HG03342 (cell line): Measurements from ENCODE around the gene DPYSL3.
"Not testable (repeated sequence)": the region's sequence is repeated elsewhere in the genome, so short reads cannot be mapped to it uniquely, and the experiment has no call there.

Experiments used
- ATAC-seq: cut with Tn5 transposase; IDR thresholded peaks from one replicate; pipeline ENCODE4 v1.9.1; 2021; ENCODE audit warnings: mild to moderate bottlenecking, moderate library complexity; ENCODE audit not compliant: unreplicated experiment

DPYSL3 gene

GRCh38 chr5:147509710-147510651, at the start of gene DPYSL3:
TSS of gene DPYSL3 (minus strand) at chr5:147510068. CDS start at chr5:147509858, 210 bp downstream.
- ATAC-seq = no peak

GRCh38 chr5:147558826-147559225, 49.0 kb upstream of the DPYSL3 start:
- ATAC-seq = peak; percentile 65

DNA sequence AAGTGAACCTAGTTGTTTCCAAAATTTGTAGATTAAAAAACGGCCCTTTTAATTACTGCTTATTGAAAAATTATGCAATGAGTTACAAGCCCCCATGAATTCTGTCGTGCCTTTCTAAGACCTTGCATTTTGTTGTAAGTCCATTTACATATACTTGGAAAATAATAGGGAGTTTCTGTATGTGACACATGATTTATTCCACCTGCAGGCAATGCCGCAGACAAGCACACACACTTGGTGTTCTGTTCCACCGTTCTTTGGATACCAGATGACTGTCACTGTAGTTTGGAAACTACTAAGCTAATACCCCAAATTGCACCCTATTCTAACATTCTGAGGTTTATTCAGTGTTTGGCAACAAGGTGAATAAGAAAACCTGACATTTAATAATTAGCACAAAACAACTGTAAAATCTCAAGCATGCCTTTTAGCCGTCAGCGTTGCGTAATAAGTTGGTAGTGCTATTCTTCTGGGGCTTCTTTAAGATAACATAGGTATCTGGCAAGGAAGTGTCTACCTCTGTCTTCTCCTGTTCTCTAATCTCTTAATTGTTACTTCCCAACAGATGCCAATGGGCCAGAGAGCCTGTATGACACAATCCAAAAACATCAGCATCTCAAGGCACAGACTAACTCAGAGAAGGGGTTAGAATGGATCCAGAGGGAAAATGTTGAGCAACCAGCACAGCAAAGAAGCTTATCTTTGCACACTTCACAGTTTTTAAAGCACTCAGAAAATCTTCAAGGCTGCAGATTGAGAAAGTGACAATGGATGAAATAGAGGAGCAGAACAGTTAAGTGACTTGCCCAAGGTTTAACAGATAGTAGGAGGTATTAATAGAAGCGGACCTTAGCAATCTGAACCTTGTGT, 48.2 kb upstream of the DPYSL3 start:
- no peak for ATAC-seq

- ATAC-seq = no peak
Measured at GRCh38 chr5:147555176-147555575, 45.3 kb upstream of the DPYSL3 start.

- ATAC-seq = no peak
Measured at GRCh38 chr5:147554261-147554817, 44.5 kb upstream of the DPYSL3 start.

DNA sequence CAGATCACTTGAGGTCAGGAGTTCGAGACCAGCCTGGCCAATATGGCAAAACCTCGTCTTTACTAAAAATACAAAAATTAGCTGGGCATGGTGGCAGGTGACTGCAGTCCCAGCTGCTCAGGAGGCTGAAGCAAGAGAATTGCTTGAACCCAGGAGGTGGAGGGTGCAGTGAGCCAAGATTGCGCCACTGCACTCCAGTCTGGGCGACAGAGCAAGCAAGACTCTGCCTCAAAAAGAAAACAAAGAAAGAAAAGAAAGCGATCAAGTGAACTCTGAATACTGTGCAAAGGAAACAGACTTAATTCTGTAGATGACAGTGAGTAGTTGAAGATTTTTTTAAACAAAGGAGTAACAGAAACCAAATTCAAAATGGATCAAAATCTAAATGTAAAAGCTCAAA, 43.9 kb upstream of the DPYSL3 start:
- ATAC-seq = not testable (repeated sequence)

GRCh38 chr5:147552897-147553296, 43.0 kb upstream of the DPYSL3 start:
- ATAC-seq = no peak

- no peak for ATAC-seq
Measured at GRCh38 chr5:147551677-147552076, 41.8 kb upstream of the DPYSL3 start.

GRCh38 chr5:147547730-147548129, 37.9 kb upstream of the DPYSL3 start:
- no peak for ATAC-seq

DNA sequence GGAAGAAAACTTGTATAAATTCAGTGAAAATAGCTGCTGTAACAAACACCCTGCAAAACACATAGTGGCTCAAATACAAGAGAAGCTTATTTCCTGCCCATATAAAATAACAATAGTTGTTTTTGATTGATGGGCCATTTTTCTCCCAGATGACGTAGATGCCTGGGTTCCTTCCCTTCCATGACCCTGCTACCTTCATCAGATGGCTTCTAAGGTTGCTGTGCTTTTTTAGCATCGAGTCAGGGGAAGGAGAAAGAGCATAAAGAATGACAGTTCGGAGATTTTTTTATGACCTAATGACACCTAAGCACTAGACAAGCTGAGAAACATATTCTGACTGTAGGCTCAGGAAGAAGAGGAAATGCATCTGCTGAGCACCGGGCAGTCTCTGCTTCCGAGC, 34.7 kb upstream of the DPYSL3 start:
- ATAC-seq = no peak

DNA sequence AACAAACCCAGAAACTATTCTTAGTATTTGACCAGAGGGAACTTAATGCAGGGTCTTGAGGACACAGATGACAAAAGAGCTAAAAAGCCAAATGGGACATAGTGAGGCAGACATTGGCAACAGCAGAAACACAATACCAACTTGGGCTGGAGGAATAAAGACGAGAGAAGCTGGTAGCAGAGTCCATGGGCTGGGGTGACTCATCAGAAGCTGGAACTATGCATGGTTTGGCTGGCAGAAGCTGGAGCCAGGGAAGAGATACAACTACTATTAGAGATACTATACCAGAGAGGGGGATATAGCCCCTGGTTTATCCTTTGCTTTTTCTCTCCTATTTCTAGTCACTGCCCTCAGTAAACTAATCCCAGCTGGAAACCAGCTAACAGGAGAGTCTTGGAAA, 29.2 kb upstream of the DPYSL3 start:
- no peak for ATAC-seq

- ATAC-seq = no peak
Measured at GRCh38 chr5:147538236-147538635, 28.4 kb upstream of the DPYSL3 start.

GRCh38 chr5:147534172-147534951, 24.5 kb upstream of the DPYSL3 start:
- no peak for ATAC-seq

- no peak for ATAC-seq
Measured at GRCh38 chr5:147532156-147532555, 22.3 kb upstream of the DPYSL3 start.

- ATAC-seq = no peak
Measured at GRCh38 chr5:147530530-147531389, 20.9 kb upstream of the DPYSL3 start.

DNA sequence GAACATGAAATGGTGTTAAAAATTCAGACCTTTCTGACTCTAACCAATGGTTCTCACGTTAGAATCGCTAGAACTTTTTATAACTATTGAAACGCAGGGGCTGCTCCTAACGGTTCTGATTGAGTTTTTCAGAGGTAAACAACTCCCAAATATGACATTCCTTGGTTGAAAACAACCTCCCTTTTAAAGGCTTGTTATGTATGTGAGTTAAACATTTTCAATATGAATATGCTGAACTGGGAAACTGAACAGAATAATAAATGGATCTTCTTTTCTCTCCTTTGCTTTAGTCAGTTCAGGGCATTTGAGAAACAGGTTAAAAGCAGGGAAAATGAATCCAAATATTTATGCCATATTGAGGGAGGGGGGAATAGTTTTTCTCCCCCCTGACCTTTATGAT, 13.2 kb upstream of the DPYSL3 start:
- no peak for ATAC-seq

GRCh38 chr5:147522435-147522834, 12.6 kb upstream of the DPYSL3 start:
- no peak for ATAC-seq

GRCh38 chr5:147520450-147520849, 10.6 kb upstream of the DPYSL3 start:
- no peak for ATAC-seq

DNA sequence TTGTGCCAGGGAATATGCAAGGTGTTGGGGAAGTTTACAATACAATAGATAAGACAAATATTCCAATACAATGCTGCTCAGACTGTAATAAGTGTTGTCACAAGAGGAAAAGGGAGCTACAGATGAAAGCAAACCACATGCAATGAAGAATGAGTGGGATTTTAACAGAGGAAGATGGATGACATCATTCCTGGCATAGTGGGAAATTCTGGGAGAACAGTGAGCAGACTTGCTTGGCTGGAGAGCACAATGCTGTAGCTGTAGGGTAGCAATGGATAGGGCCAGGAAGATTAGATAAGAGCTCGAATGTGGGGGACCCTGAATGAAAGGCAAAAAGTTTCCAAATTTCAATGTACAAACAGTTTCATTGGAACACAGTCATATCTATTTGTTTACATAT, 9.5 kb upstream of the DPYSL3 start:
- ATAC-seq = no peak

DNA sequence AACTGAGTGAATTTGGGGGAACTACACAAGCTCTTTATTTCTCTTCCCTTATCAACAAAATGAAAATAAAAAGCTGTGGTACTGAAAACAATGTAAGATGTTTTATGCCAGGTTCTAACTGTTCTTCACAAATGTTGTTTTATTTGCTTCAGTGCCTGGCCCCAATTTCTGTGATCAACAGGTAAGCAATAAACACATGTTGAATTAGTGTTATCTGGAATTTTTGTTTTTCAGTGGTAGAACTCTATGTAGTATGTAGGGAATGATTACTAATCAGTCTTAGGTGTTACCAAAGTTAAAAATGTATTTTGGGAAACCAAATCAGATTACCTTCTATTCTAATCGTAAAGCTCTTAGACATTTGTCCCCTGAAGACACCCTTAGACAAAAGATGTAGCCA, 7.5 kb upstream of the DPYSL3 start:
- no peak for ATAC-seq
